ENCODE results near the gene ASTL. TPM values are rescaled to one million over a fixed set of nuclear protein-coding genes. Genes with fewer than 3 reads are reported as not detected.
A peak's percentile ranks its signal among the peaks of the same experiment; 100 is the strongest.
"Not testable (repeated sequence)": the region's sequence is repeated elsewhere in the genome, so short reads cannot be mapped to it uniquely, and the experiment has no call there.

ASTL gene
- total RNA-seq, 1 donor from 2014 or later: not detected

- peaks cover 17% of the 10 kb centered on the region for H3K27me3 Mint-ChIP-seq (ENCODE audit: insufficient read depth, low read depth)
- no peak for TF ChIP-seq EZH2phosphoT487 (IDR thresholded peaks at IDR 0.05)
- TF ChIP-seq CTCF (IDR thresholded peaks at IDR 0.05): peak; percentile 37
- no peak overlapping the region for H2AFZ ChIP-seq (replicated peaks)
- H4K20me1 ChIP-seq (ENCODE audit: low read depth): no peaks in the 10 kb centered on the region
- H3K27me3 ChIP-seq: peaks cover 39% of the 10 kb centered on the region
- H3K9ac ChIP-seq: no peak overlapping the region
- no peaks in the 10 kb centered on the region for H3K79me2 ChIP-seq (ENCODE audit: low read depth)
- H3K4me1 Mint-ChIP-seq: peaks cover 15% of the 10 kb centered on the region
- H3K27ac Mint-ChIP-seq: no peak overlapping the region
- H3K36me3 Mint-ChIP-seq: no peaks in the 10 kb centered on the region
- peak; percentile 54 for DNase-seq (ENCODE audit: low spot score)
- no peaks in the 10 kb centered on the region for H3K9me3 ChIP-seq (ENCODE audit: low read depth)
- H3K4me3 Mint-ChIP-seq: peak overlapping the region; percentile 80
- no peaks in the 10 kb centered on the region for H3K9me3 Mint-ChIP-seq
- H3K36me3 ChIP-seq: no peaks in the 10 kb centered on the region
- peaks cover 15% of the 10 kb centered on the region for H3K4me1 ChIP-seq
- no peaks in the 10 kb centered on the region for H3F3A ChIP-seq (ENCODE audit: low read depth)
- no peak overlapping the region for H3K27ac ChIP-seq
- peak overlapping the region; percentile 41 for H3K4me3 ChIP-seq
- peak overlapping the region; percentile 70 for H3K4me2 ChIP-seq
These were observed 5.7 kb upstream of the ASTL start for GRCh38 chr2:96143848-96144480.

DNA sequence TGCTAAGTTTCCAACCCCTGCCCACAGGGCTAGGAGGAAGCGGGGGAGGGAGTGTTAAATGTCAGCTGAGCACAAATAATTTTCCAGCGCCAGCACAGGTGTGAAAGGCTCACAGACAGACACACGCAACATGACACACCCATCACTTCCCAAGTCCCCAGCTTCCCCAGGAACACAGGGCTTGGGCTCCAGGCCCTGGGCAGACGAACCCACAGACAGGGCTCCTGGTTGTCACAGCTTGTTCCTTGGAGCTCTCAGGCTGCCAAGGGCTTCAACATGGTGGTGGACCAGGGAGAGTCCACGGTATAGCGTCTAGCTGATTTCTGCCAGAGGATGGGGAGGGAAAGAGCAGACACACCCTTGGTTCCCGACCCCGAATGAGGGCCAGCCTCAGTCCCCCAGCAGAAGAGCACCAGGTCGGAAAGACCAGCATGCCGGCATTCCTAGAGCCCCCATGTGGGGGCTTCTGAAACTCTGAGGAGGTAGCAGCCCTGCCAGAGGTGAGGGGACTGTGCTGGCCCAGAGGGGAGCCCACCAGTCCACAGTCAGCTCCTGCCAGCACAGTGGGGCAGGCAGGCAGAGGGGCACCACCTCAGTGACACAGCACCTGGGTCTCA lies 5.0 kb upstream of the ASTL start:
- no peak overlapping the region for H3K4me3 Mint-ChIP-seq
- H3F3A ChIP-seq (ENCODE audit: low read depth): no peaks in the 10 kb centered on the region
- no peak for DNase-seq (ENCODE audit: low spot score)

DNA sequence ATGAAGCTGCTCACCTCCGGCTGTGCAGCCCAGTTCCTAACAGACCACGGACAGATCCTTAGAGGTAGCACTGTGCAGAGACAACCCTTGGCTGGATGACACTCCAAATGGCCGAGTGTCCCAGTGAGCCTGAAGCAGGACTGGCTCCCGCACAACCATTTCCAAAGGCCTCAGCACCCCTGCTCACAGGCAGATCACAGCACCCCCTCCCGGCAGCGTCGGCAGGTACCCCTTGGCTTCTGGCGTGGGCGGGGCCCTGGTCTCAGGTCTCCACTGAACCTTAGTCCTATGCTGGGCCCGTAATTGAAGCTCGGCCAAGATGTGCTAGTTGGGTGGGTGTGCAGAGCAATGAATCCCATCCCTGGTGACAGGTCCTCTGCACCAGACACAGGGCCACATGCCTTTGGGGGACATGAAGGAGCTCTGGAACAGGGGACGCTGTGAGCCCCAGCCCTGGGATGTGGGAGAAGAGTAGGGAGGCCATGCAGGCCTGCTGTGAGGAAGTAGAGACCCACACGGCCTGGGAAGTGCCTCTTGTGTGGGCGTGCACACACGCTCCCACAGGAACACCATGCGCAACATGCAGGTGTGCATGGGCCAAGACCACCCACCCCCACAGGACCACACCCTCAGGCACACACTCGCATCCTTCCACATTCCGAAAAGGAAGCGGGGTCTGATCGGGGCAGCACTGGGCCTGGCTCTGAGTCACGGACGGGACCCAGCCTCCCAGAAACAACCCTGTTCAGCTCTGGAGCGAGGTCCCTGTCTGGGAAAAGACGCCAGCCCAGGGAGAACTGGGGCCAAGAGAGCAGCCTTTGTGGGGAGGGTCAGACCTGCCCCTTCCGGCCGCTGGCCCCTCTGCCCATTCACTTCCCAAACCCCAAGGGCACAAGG lies 4.2 kb upstream of the ASTL start:
- H2AFZ ChIP-seq (replicated peaks): no peak overlapping the region
- H3K79me2 ChIP-seq (ENCODE audit: low read depth): no peaks in the 10 kb centered on the region
- Mint-ChIP-seq H3K9me3 (no peaks in the 10 kb centered on the region), H3K27me3 (ENCODE audit: insufficient read depth, low read depth) (peaks cover 17% of the 10 kb centered on the region), H3K4me1 (peaks cover 6% of the 10 kb centered on the region), H3K27ac (no peak overlapping the region), H3K4me3 (no peak overlapping the region), H3K36me3 (no peaks in the 10 kb centered on the region)
- no peaks in the 10 kb centered on the region for H3K36me3 ChIP-seq
- H3K9me3 ChIP-seq (ENCODE audit: low read depth): no peaks in the 10 kb centered on the region
- no peaks in the 10 kb centered on the region for H3F3A ChIP-seq (ENCODE audit: low read depth)
- H3K4me2 ChIP-seq: no peak overlapping the region
- H3K4me3 ChIP-seq: no peak overlapping the region
- no peak for DNase-seq (ENCODE audit: low spot score)
- TF ChIP-seq EZH2 (IDR thresholded peaks at IDR 0.05): no peak
- no peak for TF ChIP-seq EZH2phosphoT487 (IDR thresholded peaks at IDR 0.05)
- TF ChIP-seq CTCF (IDR thresholded peaks at IDR 0.05): no peak
- no peaks in the 10 kb centered on the region for H4K20me1 ChIP-seq (ENCODE audit: low read depth)
- H3K27ac ChIP-seq: no peak overlapping the region
- peaks cover 6% of the 10 kb centered on the region for H3K4me1 ChIP-seq
- peaks cover 39% of the 10 kb centered on the region for H3K27me3 ChIP-seq
- H3K9ac ChIP-seq: no peak overlapping the region

More for the DNA sequence above, 5.0 kb upstream of the ASTL start:
- H3K36me3 ChIP-seq: no peaks in the 10 kb centered on the region
- peaks cover 11% of the 10 kb centered on the region for H3K4me1 Mint-ChIP-seq
- H3K27me3 Mint-ChIP-seq (ENCODE audit: insufficient read depth, low read depth): peaks cover 17% of the 10 kb centered on the region
- H3K79me2 ChIP-seq (ENCODE audit: low read depth): no peaks in the 10 kb centered on the region
- H3K4me3 ChIP-seq: no peak overlapping the region
- H3K27ac Mint-ChIP-seq: no peak overlapping the region
- TF ChIP-seq CTCF (IDR thresholded peaks at IDR 0.05) (no peak), EZH2 (IDR thresholded peaks at IDR 0.05) (no peak), EZH2phosphoT487 (IDR thresholded peaks at IDR 0.05) (no peak)
- no peaks in the 10 kb centered on the region for H3K36me3 Mint-ChIP-seq
- H3K9me3 Mint-ChIP-seq: no peaks in the 10 kb centered on the region
- H3K27me3 ChIP-seq: peaks cover 39% of the 10 kb centered on the region
- H3K4me1 ChIP-seq: peaks cover 9% of the 10 kb centered on the region
- no peak overlapping the region for H3K4me2 ChIP-seq
- no peaks in the 10 kb centered on the region for H4K20me1 ChIP-seq (ENCODE audit: low read depth)
- H3K9ac ChIP-seq: no peak overlapping the region
- H3K27ac ChIP-seq: no peak overlapping the region
- H2AFZ ChIP-seq (replicated peaks): no peak overlapping the region
- H3K9me3 ChIP-seq (ENCODE audit: low read depth): no peaks in the 10 kb centered on the region

DNA sequence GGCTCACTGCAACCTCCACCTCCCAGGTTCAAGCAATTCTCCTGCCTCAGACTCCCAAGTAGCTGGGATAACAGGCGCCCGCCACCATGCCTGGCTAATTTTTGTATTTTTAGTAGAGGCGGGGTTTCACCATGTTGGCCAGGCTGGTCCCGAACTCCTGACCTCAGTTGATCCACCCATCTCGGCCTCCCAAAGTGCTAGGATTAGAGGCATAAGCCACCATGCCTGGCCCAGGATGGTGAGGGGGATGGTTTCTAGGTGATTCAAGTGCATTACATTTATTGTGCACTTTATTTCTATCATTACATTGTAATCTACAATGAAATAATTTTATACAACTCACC lies 3.3 kb upstream of the ASTL start:
- H4K20me1 ChIP-seq (ENCODE audit: low read depth); DNase-seq (ENCODE audit: low spot score); H3K4me2 ChIP-seq; H2AFZ ChIP-seq (replicated peaks); H3K9me3 Mint-ChIP-seq; H3K4me1 Mint-ChIP-seq; H3K9ac ChIP-seq; H3K79me2 ChIP-seq (ENCODE audit: low read depth); H3K27ac Mint-ChIP-seq; H3K4me1 ChIP-seq; H3K4me3 ChIP-seq; H3K36me3 ChIP-seq; H3K36me3 Mint-ChIP-seq; H3K9me3 ChIP-seq (ENCODE audit: low read depth); H3F3A ChIP-seq (ENCODE audit: low read depth); H3K27ac ChIP-seq; H3K4me3 Mint-ChIP-seq: not testable (repeated sequence)
- H3K27me3 ChIP-seq: peaks cover 31% of the 10 kb centered on the region
- H3K27me3 Mint-ChIP-seq (ENCODE audit: insufficient read depth, low read depth): peaks cover 13% of the 10 kb centered on the region

Measured in neural progenitor cell (in vitro differentiated cells).